NCI-H446 (cell line): ENCODE data around the gene TMEM126B.
"Not testable (repeated sequence)": the region's sequence is repeated elsewhere in the genome, so short reads cannot be mapped to it uniquely, and the experiment has no call there.

Experiments used
- DNase-seq, 2 experiments: peaks; one replicate each; lab custom pipeline; 2025; lab: John Stamatoyannopoulos, UW

Gene TMEM126B

DNA sequence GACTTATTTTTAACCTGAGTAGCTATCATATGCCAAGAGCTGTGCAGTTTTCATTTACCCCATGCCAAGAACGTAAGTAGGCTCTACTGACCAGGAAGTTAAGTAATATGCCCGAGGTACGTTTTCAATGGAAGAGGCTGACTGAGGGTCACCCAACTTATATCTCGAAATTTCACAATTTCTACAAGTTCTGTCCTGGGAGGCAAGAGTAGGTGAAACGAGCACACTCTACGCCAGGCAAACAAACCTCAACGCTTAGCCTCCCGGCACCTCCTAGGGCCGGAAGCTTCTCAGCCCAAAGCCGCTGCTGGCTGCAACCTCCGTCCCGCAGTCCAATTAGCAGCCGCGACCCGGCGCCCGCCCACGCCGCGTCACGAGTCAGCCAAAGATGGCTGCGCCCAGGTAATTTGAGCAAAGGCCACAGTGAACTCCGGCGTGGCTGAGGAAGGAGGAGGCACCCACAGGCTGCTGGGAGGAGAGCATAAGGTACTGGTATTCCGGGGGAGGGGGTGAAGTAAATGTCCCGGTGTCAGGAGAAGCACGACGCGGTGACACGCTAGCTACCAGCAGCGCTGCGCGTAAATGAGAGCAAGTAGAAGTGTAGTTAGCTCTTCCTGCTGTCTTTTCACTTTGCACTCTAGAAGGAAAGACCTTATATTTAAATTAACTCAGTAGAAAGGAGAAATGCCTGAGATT is 19.4 kb downstream of the TMEM126B start, which contains the start of gene TMEM126A:
TSS of gene TMEM126A (plus strand) at position 364 of the 696 bp plus-strand sequence. CDS start 2,289 bp downstream, outside the sequence.
- peak; percentile 79 to 90 for DNase-seq

DNA sequence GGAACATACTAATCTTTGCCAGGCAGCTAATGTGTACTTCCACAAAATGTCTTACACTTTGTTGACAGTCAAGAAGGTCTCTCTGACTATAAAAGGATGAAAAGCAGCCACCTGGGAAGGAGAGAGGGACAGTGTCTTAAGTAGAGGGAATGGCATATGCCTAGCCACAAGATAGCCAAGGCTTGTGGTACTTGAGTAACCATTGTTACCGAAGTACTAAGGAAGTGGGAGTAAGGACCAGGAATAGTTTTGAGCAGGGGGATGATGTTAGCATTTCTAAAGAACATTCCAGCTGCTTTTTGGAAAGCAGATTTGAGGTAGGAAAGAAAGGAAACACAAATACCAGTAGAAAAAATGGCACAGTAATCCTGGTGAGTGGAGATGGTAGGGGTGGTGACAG is 22.7 kb downstream of the TMEM126B start:
- DNase-seq: no peak

- no peak for DNase-seq
Measured at GRCh38 chr11:85652786-85653447, 24.5 kb downstream of the TMEM126B start.

- DNase-seq: not testable (repeated sequence)
Measured at GRCh38 chr11:85654343-85654742, 25.9 kb downstream of the TMEM126B start.

GRCh38 chr11:85656777-85657176 is 28.4 kb downstream of the TMEM126B start:
- no peak for DNase-seq

GRCh38 chr11:85658180-85658579 is 29.8 kb downstream of the TMEM126B start:
- no peak for DNase-seq

GRCh38 chr11:85661972-85662664 is 33.7 kb downstream of the TMEM126B start:
- DNase-seq: no peak

DNA sequence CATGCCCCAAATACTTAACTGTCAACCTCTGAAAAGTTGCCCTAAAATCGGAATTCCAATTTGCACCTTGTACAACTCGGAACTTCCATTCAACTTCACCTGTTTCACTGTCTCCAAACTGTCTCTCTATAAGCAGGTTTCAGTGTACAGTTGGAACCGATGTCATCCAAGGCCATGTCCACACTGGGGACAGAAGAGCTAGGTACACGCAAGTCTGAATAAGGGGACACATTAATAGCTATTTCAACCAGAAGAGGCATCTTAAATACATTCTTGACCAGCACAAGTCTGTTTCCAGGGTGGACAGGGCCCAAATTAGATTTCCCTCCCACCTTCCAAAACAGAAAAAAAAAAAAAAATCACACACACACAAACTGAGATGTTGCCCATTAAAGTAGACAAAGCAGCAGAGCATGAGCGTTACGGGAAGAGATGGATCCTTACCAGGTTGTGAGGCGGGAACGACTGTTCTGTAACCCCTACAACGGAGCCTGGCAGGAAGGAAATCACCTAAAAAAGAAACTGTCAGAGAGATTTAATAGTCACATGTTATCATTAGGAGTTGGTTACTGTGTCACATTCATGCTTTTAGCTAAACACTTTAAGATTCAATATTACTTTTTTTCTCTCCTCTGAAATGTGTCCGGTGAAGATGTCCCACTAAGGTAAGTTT is 34.8 kb downstream of the TMEM126B start:
- DNase-seq: no peak

GRCh38 chr11:85663753-85664614 is 35.6 kb downstream of the TMEM126B start:
- peak; percentile 13 to 52 for DNase-seq

- peak; percentile 90 to 98 for DNase-seq
Measured at GRCh38 chr11:85664615-85665481, 36.5 kb downstream of the TMEM126B start, which contains the start of gene CREBZF. TSS of gene CREBZF (minus strand) at chr11:85665129. CDS start at chr11:85664875, 254 bp downstream.

DNA sequence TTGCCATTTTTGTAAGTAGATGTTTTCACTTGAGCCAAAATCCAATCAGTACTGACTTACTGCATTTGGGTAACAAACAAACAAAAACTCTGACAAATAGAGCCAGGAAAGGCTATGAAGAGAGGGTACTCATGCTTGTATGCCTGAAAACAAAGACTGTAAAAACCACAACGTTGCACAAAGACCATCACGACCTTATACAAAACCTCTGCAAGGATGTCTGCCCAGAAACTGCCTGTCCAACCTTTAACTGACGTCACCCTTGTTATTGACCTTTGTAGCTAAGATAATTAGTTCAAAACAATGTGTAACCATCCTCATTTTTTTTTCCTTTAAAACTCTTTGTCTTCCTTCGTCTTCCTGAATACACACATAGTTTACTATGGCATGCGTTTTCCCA is 37.3 kb downstream of the TMEM126B start:
- no peak for DNase-seq

GRCh38 chr11:85666687-85667086 is 38.3 kb downstream of the TMEM126B start:
- no peak for DNase-seq

DNA sequence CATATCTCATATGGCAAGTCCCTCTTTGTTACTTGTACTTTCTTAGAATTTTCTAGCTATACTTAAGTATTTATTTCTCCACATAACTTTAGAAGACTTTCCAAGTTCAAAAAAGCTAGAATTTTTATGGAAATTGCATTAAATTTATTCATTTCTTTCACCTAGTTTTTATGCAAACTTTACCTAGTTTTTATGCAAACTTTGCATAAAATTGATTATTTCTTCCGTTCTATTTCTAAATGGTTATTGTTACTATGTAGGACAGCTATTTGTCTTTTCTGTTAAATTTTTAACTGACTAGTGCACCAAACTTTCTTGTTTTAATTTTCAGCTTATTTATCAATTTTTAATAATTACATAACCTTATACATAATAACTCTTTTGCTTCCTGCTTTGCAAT is 39.8 kb downstream of the TMEM126B start:
- no peak for DNase-seq

DNA sequence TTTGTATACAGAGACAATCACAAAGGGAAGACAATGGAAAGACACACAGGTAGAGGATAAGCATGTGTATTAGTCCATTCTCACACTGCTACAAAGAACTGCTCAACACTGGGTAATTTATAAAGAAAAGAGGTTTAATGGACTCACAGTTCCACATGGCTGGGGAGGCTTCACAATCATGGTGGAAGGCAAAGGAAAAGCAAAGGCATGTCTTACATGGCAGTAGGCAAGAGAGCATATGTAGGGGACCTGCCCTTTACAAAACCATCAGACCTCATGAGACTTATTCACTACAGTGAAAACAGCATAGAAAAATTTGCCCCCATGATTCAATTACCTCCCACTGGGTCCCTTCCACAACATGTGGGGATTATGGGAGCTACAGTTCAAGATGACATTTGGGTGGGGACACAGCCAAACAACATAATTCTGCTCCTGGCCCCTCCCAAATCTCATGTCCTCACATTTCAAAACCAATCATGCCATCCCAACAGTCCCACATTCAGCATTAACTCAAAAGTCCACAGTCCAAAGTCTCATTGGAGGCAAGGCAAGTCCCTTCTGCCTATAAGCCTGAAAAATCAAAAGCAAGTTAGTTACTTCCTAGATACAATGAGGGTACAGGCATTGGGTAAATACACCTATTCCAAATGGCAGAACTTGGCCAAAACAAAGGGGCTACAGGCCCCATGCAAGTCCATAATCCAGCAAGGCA is 42.7 kb downstream of the TMEM126B start:
- DNase-seq: not testable (repeated sequence)

GRCh38 chr11:85672105-85672902 is 43.9 kb downstream of the TMEM126B start:
- no peak for DNase-seq

- no peak for DNase-seq
Measured at GRCh38 chr11:85673393-85673792, 45.0 kb downstream of the TMEM126B start.

- DNase-seq: no peak
Measured at GRCh38 chr11:85679576-85679975, 51.2 kb downstream of the TMEM126B start.

DNA sequence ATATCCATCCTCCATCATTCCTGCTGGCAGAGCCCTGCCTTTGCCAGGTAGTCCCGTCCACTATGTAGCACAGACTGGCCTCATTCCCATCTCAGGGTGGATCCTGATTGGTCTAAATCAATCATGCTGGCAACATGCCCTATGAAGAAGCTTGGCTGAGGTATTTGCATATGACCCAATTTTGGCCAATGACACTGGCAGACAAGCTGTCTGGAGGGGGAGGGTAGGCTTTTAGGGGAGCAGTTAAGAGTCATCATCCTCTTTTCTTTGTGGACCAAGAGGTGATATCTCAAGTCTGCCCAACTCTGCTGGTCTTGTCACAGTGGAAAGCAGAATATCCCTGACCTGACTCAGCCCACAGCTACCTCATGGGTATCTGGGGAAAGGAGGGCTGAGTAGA is 52.5 kb downstream of the TMEM126B start:
- peak in 1 of 2 experiments; percentile 21 for DNase-seq
